Caco-2 (cell line): Measurements from ENCODE around the gene USP32. TPM values are rescaled to one million over a fixed set of nuclear protein-coding genes. Genes with fewer than 3 reads are reported as not detected.

Experiments used
- BruUV-seq: library from RNA; stranded (reverse); fragments of 400-500 nt; replicated peaks from 2 replicates; lab custom pipeline; 2021; lab: Mats Ljungman, UMichigan
- CTCF ChIA-PET: fragments of 300-600 bp; sonication (Branson Sonifier 250); formaldehyde crosslinking; loops from one replicate; lab custom pipeline; 2022; ENCODE audit warnings: antibody characterized with exemption; lab: Charles Lee
- POLR2A ChIA-PET: fragments of 300-600 bp; sonication (Branson Sonifier 250); formaldehyde crosslinking; loops from one replicate; lab custom pipeline; 2022; ENCODE audit warnings: antibody characterized with exemption; lab: Charles Lee
- DNase-seq, 2 experiments: peaks; one replicate each; pipeline versions ENCODE4 v3.0.0 to v3.0.0-alpha.2; 2020 to 2022
- H3K27me3 ChIP-seq: replicated peaks from 2 replicates; pipeline ENCODE4 v1.6.0; 2011; ENCODE audit warnings: low read length; ENCODE audit not compliant: control insufficient read depth, insufficient read depth
- H3K36me3 ChIP-seq: 2 replicates; pipeline ENCODE4 v1.5.1; 2011; ENCODE audit warnings: low read length; ENCODE audit not compliant: control insufficient read depth, insufficient read depth
- H3K4me1 ChIP-seq: fragments of 250-450 bp; sonication (Bioruptor Pico); 2 replicates; pipeline ENCODE4 v1.5.1; 2020; ENCODE audit warnings: mild to moderate bottlenecking
- H3K4me3 ChIP-seq: 2 replicates; pipeline ENCODE4 v1.5.1; 2011; ENCODE audit warnings: low read depth, mild to moderate bottlenecking, control low read depth, low read length
- H3K9me3 ChIP-seq: fragments of 250-450 bp; sonication (Bioruptor Pico); 2 replicates; pipeline ENCODE4 v1.5.1; 2020; ENCODE audit warnings: mild to moderate bottlenecking, moderate library complexity
- H3K27ac Mint-ChIP-seq: one replicate; pipeline ENCODE4 v1.8.0; 2022; ENCODE audit warnings: mixed read lengths; ENCODE audit not compliant: unreplicated experiment
- H3K27me3 Mint-ChIP-seq: one replicate; pipeline ENCODE4 v1.8.0; 2022; ENCODE audit warnings: mixed read lengths; ENCODE audit not compliant: insufficient read depth, unreplicated experiment
- H3K36me3 Mint-ChIP-seq: one replicate; pipeline ENCODE4 v1.8.0; 2022; ENCODE audit warnings: mild to moderate bottlenecking, mixed read lengths; ENCODE audit not compliant: insufficient read depth, unreplicated experiment
- H3K4me1 Mint-ChIP-seq: one replicate; pipeline ENCODE4 v1.8.0; 2022; ENCODE audit warnings: low read depth, mixed read lengths; ENCODE audit not compliant: unreplicated experiment
- H3K4me3 Mint-ChIP-seq: one replicate; pipeline ENCODE4 v1.8.0; 2022; ENCODE audit warnings: mild to moderate bottlenecking, moderate library complexity, mixed read lengths; ENCODE audit not compliant: unreplicated experiment
- H3K9me3 Mint-ChIP-seq: one replicate; pipeline ENCODE4 v1.8.0; 2022; ENCODE audit warnings: mixed read lengths; ENCODE audit not compliant: unreplicated experiment
- intact Hi-C: fragments of 100-400 bp; cut with micrococcal nuclease; formaldehyde crosslinking; loops from one replicate; pipeline ENCODE4 v1.10.0; 2022; ENCODE audit not compliant: unreplicated experiment
- total RNA-seq: library from RNA; stranded (reverse); gene quantifications from 2 replicates; pipeline ENCODE4 v1.2.3, GENCODE V29; 2022
- TF ChIP-seq, protein P1 (sequence below), 2 experiments: fragments of 200-600 bp in 1 of 2; IDR thresholded peaks; 1 replicate in 1 of 2; 2 replicates in 1 of 2; pipeline versions ENCODE4 v1.5.1 to v1.8.0; 2011 to 2022; ENCODE audit warnings: antibody characterized with exemption in 1 of 2, control low read depth in 1 of 2, inconsistent platforms in 1 of 2, low read depth in 1 of 2, low read length in 1 of 2, mild to moderate bottlenecking in 1 of 2, moderate library complexity in 1 of 2; ENCODE audit not compliant: insufficient read depth in 1 of 2, severe bottlenecking in 1 of 2, unreplicated experiment in 1 of 2

The USP32 gene
- total RNA-seq, 1 experiment from 2014 or later = 53.3 TPM

DNA sequence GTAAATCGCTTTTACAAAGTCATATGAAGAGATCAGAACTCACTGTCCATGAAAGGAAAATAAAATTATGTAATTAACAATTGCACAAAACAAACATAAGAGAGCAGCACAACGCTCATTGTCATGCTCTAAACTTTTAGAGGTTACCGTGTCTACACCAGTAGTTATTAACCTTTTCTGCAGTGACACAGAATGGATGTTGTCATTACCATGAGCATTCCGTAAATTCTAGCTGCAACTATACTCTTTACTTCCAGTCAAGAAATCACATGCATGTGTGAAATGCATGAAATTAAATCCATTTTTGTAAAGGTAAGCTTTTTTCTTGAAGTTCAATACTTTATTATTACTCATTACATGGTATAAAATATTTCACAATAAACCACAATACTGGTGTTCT is 38.2 kb downstream of the USP32 start:
- intact Hi-C loops = no loop called here

DNA sequence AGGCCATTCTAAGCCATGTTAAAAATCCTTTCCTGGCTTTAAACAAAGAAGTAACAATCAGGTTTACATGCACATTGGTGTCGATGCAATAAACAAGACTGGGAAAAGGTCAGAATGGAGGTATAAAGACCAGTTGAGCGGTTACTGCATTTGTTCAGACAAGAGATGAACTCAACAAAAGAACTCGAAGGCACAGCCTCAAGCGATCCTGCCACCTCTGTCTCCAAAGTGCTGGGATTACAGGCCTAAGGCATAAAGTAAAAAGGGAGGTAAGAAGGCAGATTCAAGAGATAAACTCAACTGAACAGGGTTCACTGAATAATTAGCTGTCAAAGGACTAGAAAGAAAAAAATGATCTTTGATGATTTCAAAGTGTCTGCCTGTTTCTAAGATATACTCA is 39.4 kb downstream of the USP32 start:
- H3K27me3 ChIP-seq = no peaks in the 10 kb centered on the region
- TF ChIP-seq, protein P1, sequence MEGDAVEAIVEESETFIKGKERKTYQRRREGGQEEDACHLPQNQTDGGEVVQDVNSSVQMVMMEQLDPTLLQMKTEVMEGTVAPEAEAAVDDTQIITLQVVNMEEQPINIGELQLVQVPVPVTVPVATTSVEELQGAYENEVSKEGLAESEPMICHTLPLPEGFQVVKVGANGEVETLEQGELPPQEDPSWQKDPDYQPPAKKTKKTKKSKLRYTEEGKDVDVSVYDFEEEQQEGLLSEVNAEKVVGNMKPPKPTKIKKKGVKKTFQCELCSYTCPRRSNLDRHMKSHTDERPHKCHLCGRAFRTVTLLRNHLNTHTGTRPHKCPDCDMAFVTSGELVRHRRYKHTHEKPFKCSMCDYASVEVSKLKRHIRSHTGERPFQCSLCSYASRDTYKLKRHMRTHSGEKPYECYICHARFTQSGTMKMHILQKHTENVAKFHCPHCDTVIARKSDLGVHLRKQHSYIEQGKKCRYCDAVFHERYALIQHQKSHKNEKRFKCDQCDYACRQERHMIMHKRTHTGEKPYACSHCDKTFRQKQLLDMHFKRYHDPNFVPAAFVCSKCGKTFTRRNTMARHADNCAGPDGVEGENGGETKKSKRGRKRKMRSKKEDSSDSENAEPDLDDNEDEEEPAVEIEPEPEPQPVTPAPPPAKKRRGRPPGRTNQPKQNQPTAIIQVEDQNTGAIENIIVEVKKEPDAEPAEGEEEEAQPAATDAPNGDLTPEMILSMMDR (IDR thresholded peaks at IDR 0.05; ENCODE audit: insufficient read depth in 1 of 2, low read depth in 1 of 2, low read length in 1 of 2, severe bottlenecking in 1 of 2, unreplicated experiment in 1 of 2) = no peak
- H3K27ac Mint-ChIP-seq = no peak overlapping the region
- H3K4me1 ChIP-seq = peaks cover 12% of the 10 kb centered on the region; the same call in 1 of the 2 replicates
- intact Hi-C loops = no loop called here
- H3K9me3 ChIP-seq = no peaks in the 10 kb centered on the region
- H3K4me1 Mint-ChIP-seq = peaks cover 35% of the 10 kb centered on the region
- peaks cover 11% of the 10 kb centered on the region for H3K36me3 Mint-ChIP-seq
- no peak for DNase-seq
- CTCF ChIA-PET = no interaction called here
- H3K4me3 Mint-ChIP-seq = no peak overlapping the region
- no peaks in the 10 kb centered on the region for H3K27me3 Mint-ChIP-seq
- no peaks in the 10 kb centered on the region; the same call in 1 of the 2 replicates for H3K36me3 ChIP-seq
- POLR2A ChIA-PET = interaction anchor here (0.6 kb wide), 1 partner anchor 9 kb away, joined by 3 read pairs; no protein-coding TSS in a partner anchor
- no peak overlapping the region for H3K4me3 ChIP-seq
- no TSS peak for BruUV-seq
- H3K9me3 Mint-ChIP-seq = peaks cover 19% of the 10 kb centered on the region

More for the DNA sequence above, 38.2 kb downstream of the USP32 start:
- no peak overlapping the region for H3K27ac Mint-ChIP-seq
- no TSS peak for BruUV-seq
- no peaks in the 10 kb centered on the region for H3K27me3 ChIP-seq
- H3K36me3 Mint-ChIP-seq = peaks cover 5% of the 10 kb centered on the region
- H3K9me3 ChIP-seq = no peaks in the 10 kb centered on the region
- no peak for DNase-seq
- no peak overlapping the region for H3K4me3 ChIP-seq
- no peaks in the 10 kb centered on the region; the same call in 1 of the 2 replicates for H3K36me3 ChIP-seq
- peaks cover 12% of the 10 kb centered on the region; the same call in 1 of the 2 replicates for H3K4me1 ChIP-seq
- H3K4me1 Mint-ChIP-seq = peaks cover 29% of the 10 kb centered on the region
- CTCF ChIA-PET = no interaction called here
- POLR2A ChIA-PET = interaction anchor here (0.5 kb wide), 1 partner anchor 78 kb away, joined by 3 read pairs; no protein-coding TSS in a partner anchor
- H3K9me3 Mint-ChIP-seq = peaks cover 10% of the 10 kb centered on the region
- TF ChIP-seq, protein P1 (IDR thresholded peaks at IDR 0.05; ENCODE audit: insufficient read depth in 1 of 2, low read depth in 1 of 2, low read length in 1 of 2, severe bottlenecking in 1 of 2, unreplicated experiment in 1 of 2) = no peak
- no peak overlapping the region for H3K4me3 Mint-ChIP-seq
- H3K27me3 Mint-ChIP-seq = no peaks in the 10 kb centered on the region

DNA sequence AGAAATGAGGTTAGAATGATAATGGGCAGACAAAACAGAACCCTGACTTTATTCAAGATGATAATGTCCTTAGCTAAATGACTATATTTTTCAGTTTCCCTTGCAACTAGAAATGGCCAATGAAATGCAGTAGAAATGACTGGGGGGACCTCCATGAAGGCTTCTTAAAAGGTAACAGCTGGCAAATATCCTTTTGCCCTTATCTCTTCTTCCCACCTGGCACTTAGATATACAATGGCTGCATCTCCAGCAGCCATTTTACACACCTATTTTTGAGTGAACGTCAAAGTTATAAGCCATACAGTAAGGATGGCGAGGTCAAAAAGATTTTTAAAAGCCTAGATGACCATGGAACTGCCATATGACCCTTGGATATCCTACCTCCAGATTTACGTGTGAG is 39.9 kb downstream of the USP32 start:
- ChIA-PET POLR2A (no interaction called here), CTCF (no interaction called here)
- TF ChIP-seq, protein P1 (IDR thresholded peaks at IDR 0.05; ENCODE audit: insufficient read depth in 1 of 2, low read depth in 1 of 2, low read length in 1 of 2, severe bottlenecking in 1 of 2, unreplicated experiment in 1 of 2) = no peak
- H3K4me1 ChIP-seq = peaks cover 12% of the 10 kb centered on the region; the same call in 1 of the 2 replicates
- BruUV-seq = no TSS peak
- peaks cover 35% of the 10 kb centered on the region for H3K4me1 Mint-ChIP-seq
- peaks cover 11% of the 10 kb centered on the region for H3K36me3 Mint-ChIP-seq
- no peaks in the 10 kb centered on the region for H3K27me3 ChIP-seq
- peaks cover 19% of the 10 kb centered on the region for H3K9me3 Mint-ChIP-seq
- no peak overlapping the region for H3K27ac Mint-ChIP-seq
- no peaks in the 10 kb centered on the region for H3K9me3 ChIP-seq
- no peak overlapping the region for H3K4me3 Mint-ChIP-seq
- intact Hi-C loops = no loop called here
- H3K27me3 Mint-ChIP-seq = no peaks in the 10 kb centered on the region
- no peak for DNase-seq
- no peak overlapping the region for H3K4me3 ChIP-seq
- no peaks in the 10 kb centered on the region; the same call in 1 of the 2 replicates for H3K36me3 ChIP-seq
